Left lung (tissue), 10 donors: ENCODE results near the gene SEMA6A. TPM values are rescaled to one million over a fixed set of nuclear protein-coding genes. Genes with fewer than 3 reads are reported as not detected.

Source experiments
- ATAC-seq: fragments of 200-7000 bp; cut with Tn5 transposase; one replicate; pipeline ENCODE4 v1.9.1; 2020; ENCODE audit warnings: moderate library complexity
- DNase-seq, 4 donors: peaks; one replicate each; pipeline ENCODE4 v3.0.0-alpha.2; 2013 to 2020
- H3K27ac ChIP-seq, 2 donors: fragments of 200-600 bp; sonication (generic) in 1 of 2; one replicate each; pipeline versions ENCODE4 v1.5.0 to v1.8.0; 2020 to 2021
- H3K27me3 ChIP-seq, 2 donors: fragments of 200-600 bp; sonication (generic) in 1 of 2; one replicate each; pipeline versions ENCODE4 v1.5.0 to v1.8.0; 2020 to 2021
- H3K36me3 ChIP-seq, 2 donors: fragments of 200-600 bp; sonication (generic) in 1 of 2; one replicate each; pipeline versions ENCODE4 v1.5.0 to v1.8.0; 2020 to 2021
- H3K4me1 ChIP-seq, 2 donors: fragments of 200-600 bp; one replicate each; pipeline ENCODE4 v1.8.0; 2021
- H3K4me3 ChIP-seq, 2 donors: fragments of 200-600 bp; sonication (generic) in 1 of 2; one replicate each; pipeline versions ENCODE4 v1.5.0 to v1.8.0; 2020 to 2021; ENCODE audit warnings: mild to moderate bottlenecking in 1 of 2
- H3K9me3 ChIP-seq, 2 donors: fragments of 200-600 bp; sonication (generic) in 1 of 2; one replicate each; pipeline versions ENCODE4 v1.5.0 to v1.8.0; 2020 to 2021
- intact Hi-C, 2 donors: fragments of 100-400 bp; cut with DNase I; formaldehyde crosslinking; loops; one replicate each; pipeline versions ENCODE4 v1.11.2 to v1.14.2; 2022
- polyA plus RNA-seq, 6 donors: library from polyadenylated mRNA; unstranded; fragments of 120-200 nt; gene quantifications; one replicate each; pipeline ENCODE4 v1.2.1, GENCODE V29; 2013; ENCODE audit not compliant: insufficient read length in 6 of 6
- total RNA-seq, 2 donors: library from RNA; stranded (reverse); fragmentation: NEBNext Ultra II Directional; extraction: Animal tissue kit (Norgen Biotek cat#: 25700); gene quantifications; one replicate each; pipeline ENCODE4 v1.2.1, GENCODE V29; 2021
- TF ChIP-seq, protein P1 (sequence below), 2 donors: fragments of 200-600 bp; sonication (generic) in 1 of 2; IDR thresholded peaks; one replicate each; pipeline versions ENCODE4 v1.5.0 to v1.8.0; 2021; ENCODE audit warnings: antibody characterized with exemption in 2 of 2
- donor health status: DM: no; HTN: yes; CAD: no.
- donor health status: DM: no; HTN: no; CAD: no.

The SEMA6A gene
- total and polyA plus RNA-seq, 8 donors = 15.3 to 45.8 (median 39.6) TPM

DNA sequence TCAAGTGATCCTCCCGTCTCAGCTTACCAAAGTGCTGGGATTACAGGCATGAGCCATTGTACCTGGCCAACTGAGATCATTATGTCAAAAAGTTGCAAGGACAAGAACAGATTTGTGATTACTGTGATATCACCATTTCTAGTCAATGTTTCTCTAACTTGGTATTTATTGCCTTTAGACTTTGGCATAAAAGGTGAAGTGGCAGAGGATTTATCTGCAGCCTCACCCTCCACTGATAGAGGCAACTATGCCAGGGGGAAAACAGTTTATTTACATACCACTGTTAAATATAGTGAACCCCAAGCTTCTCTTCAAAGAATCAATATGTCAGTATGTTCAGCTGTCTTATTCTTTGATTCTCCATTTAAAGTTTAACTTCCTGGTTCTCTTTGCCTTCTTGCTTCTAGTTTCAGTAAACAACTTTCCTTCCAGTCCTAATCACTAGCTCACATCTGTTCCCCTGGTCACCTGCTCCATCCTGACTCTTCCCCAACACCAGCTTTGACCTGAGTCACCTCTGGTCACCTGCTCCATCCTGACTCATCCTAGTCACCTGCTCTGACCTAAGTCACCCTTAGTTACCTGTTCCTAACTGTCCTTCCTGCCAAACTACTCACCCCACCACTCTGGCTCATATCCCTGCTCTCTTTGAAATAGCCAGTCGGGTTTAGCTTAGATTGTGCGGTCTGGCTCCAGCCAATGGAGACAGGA lies 29.9 kb downstream of the SEMA6A start:
- Histone ChIP-seq H3K4me1 (peaks cover 0 to 4% of the 10 kb centered on the region in 2 donors), H3K27me3 (no peaks in the 10 kb centered on the region), H3K27ac (no peak overlapping the region), H3K9me3 (peaks cover 0 to 31% of the 10 kb centered on the region in 2 donors), H3K36me3 (no peaks in the 10 kb centered on the region), H3K4me3 (no peak overlapping the region)
- DNase-seq (no peak), ATAC-seq (no peak)
- TF ChIP-seq, protein P1, sequence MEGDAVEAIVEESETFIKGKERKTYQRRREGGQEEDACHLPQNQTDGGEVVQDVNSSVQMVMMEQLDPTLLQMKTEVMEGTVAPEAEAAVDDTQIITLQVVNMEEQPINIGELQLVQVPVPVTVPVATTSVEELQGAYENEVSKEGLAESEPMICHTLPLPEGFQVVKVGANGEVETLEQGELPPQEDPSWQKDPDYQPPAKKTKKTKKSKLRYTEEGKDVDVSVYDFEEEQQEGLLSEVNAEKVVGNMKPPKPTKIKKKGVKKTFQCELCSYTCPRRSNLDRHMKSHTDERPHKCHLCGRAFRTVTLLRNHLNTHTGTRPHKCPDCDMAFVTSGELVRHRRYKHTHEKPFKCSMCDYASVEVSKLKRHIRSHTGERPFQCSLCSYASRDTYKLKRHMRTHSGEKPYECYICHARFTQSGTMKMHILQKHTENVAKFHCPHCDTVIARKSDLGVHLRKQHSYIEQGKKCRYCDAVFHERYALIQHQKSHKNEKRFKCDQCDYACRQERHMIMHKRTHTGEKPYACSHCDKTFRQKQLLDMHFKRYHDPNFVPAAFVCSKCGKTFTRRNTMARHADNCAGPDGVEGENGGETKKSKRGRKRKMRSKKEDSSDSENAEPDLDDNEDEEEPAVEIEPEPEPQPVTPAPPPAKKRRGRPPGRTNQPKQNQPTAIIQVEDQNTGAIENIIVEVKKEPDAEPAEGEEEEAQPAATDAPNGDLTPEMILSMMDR (IDR thresholded peaks at IDR 0.05) = no peak
- intact Hi-C loops = no loop called here

DNA sequence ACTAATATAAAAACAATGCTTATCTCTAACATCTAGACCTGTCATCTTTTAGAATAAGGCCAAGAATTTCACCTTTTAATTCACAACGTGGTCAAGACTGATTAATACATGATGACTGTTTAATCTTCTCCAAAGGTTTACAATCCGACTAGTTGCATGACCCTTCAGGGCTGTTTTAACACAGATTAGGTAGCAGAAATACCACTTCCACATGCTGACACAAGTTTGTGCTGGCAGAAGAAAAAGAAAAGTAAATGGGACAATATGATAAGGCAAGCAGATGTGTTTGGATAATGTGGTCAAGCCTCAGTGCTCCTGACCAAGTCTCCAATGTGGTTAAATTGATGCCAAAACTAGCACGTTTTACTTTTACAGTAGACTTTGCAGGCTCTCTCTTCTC lies 31.1 kb downstream of the SEMA6A start:
- TF ChIP-seq, protein P1 (IDR thresholded peaks at IDR 0.05) = no peak
- no peak overlapping the region for H3K4me3 ChIP-seq
- H3K27ac ChIP-seq = no peak overlapping the region
- H3K4me1 ChIP-seq = peaks cover 0 to 4% of the 10 kb centered on the region in 2 donors
- H3K9me3 ChIP-seq = peaks cover 0 to 31% of the 10 kb centered on the region in 2 donors
- ATAC-seq (no peak), DNase-seq (no peak)
- intact Hi-C loops = no loop called here
- H3K36me3 ChIP-seq = no peaks in the 10 kb centered on the region
- H3K27me3 ChIP-seq = no peaks in the 10 kb centered on the region

DNA sequence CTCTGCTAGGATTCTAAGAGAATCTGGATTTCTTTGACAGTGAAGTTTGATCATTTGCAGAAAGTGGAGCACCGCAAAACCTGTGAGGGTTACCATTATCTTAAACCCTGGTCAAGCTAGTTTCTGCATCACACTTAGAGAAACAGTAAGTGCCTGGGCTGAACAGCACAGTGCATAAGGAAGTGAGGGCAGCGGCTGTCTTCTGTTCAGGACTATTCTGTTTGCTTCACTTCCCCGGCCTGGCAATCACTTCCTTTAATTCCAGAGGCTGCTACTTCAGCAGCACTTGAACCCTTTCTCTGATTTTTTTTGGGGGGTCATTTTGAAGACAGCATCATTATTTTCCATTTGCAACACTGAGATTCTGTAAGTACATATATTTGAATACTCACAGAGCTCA lies 32.0 kb downstream of the SEMA6A start:
- no peak overlapping the region for H3K4me3 ChIP-seq
- DNase-seq (no peak), ATAC-seq (no peak)
- TF ChIP-seq, protein P1 (IDR thresholded peaks at IDR 0.05) = no peak
- intact Hi-C loops = no loop called here
- H3K27me3 ChIP-seq = no peaks in the 10 kb centered on the region
- H3K9me3 ChIP-seq = peaks cover 0 to 31% of the 10 kb centered on the region in 2 donors
- H3K27ac ChIP-seq = no peak overlapping the region
- H3K36me3 ChIP-seq = no peaks in the 10 kb centered on the region
- H3K4me1 ChIP-seq = peaks cover 0 to 4% of the 10 kb centered on the region in 2 donors

DNA sequence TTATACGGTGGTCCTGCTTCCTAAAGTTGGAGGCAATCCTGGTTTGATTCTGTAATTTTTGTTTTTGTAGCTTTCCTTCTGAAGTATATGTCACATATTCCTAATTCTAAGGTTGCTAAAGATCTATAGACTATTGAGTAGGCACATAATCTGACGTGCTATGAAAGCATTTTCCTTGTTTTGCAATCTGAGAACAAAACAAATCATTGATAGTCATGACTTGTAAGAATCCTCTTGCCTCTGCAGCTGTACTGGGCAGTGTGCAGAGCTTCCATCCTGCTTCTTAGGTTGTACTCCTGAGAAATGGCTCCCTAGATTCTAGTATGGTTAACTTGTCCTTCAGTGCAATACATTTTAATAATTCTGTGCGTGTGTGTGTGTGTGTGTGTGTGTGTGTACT lies 35.4 kb downstream of the SEMA6A start:
- no peak overlapping the region for H3K4me3 ChIP-seq
- DNase-seq (no peak), ATAC-seq (no peak)
- no peaks in the 10 kb centered on the region for H3K36me3 ChIP-seq
- intact Hi-C loops = no loop called here
- no peaks in the 10 kb centered on the region for H3K27me3 ChIP-seq
- peaks cover 0 to 4% of the 10 kb centered on the region in 2 donors for H3K4me1 ChIP-seq
- H3K27ac ChIP-seq = no peak overlapping the region
- TF ChIP-seq, protein P1 (IDR thresholded peaks at IDR 0.05) = no peak
- H3K9me3 ChIP-seq = no peaks in the 10 kb centered on the region

DNA sequence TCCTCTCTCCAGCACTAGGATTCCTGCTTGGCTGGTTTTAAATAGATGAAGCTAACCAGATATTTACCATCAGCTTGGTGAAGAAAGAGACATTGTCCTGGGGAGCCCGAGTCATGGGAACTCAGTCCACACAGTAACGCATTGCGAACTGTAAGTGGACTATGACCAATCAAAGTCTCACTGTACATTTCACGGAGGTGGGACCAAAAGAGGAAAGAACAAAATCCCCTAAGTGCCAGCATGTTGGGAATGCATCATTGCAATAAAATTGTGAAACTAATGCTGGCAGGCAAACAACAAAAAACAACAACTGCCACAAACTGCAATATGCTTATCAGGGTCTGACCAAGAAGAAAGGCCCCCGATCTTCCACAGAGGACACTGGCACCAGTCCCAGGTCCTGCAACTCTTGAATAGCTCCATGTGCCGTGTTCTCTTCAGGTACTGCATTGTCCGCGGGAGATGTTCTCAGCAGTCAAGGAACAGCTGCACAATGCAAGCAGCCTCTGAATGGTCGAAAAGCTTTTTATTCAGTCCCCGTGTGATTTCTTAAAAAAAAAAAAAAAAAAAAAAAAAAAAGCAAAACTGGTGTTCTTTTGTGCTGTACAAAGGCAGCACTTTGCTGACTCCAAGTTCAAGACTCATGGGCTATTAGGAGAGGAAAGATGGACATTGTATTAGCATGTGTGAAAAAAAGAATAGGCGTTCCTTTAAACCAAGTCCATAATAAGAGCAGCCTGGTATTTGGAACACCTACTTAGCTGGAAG lies 38.1 kb downstream of the SEMA6A start:
- TF ChIP-seq, protein P1 (IDR thresholded peaks at IDR 0.05) = no peak
- ATAC-seq = no peak
- no peak for DNase-seq
- Histone ChIP-seq H3K27me3 (no peaks in the 10 kb centered on the region), H3K4me3 (no peak overlapping the region), H3K4me1 (peaks cover 7 to 12% of the 10 kb centered on the region in 2 donors), H3K9me3 (no peaks in the 10 kb centered on the region), H3K27ac (no peak overlapping the region), H3K36me3 (no peaks in the 10 kb centered on the region)
- intact Hi-C loops = no loop called here
